K562 (cell line): ENCODE measurements around the gene KNDC1.

Experiments used
- CEBPB ChIP-seq: fragments of 450-650 bp; IDR thresholded peaks from 2 replicates; pipeline ENCODE4 v1.6.1; 2016; ENCODE audit warnings: missing genetic modification characterization, missing compliant biosample characterization
- CREB1 ChIP-seq, 2 experiments: sonication (generic) in 1 of 2; formaldehyde crosslinking in 1 of 2; IDR thresholded peaks; 2 replicates each; pipeline versions ENCODE4 v1.6.1 to v1.8.0; 2012 to 2022; ENCODE audit warnings: inconsistent platforms in 1 of 2, mild to moderate bottlenecking in 1 of 2, missing genetic modification reagents in 1 of 2, moderate library complexity in 1 of 2
- CTCF ChIP-seq, 3 experiments: IDR thresholded peaks in 2 of 3; conservative IDR thresholded peaks in 1 of 3; 2 replicates each; pipeline ENCODE4 v1.5.1; 2011 to 2012; ENCODE audit warnings: low read length in 3 of 3, mild to moderate bottlenecking in 3 of 3, control low read depth in 2 of 3, improper control_type of control experiment in 1 of 3, inconsistent platforms in 1 of 3, low read depth in 1 of 3, mixed read lengths in 1 of 3, moderate library complexity in 1 of 3; ENCODE audit not compliant: insufficient read depth in 2 of 3
- EHMT2 ChIP-seq: fragments of 450-650 bp; IDR thresholded peaks from 2 replicates; pipeline ENCODE4 v1.6.1; 2018; ENCODE audit warnings: antibody characterized with exemption
- HSF4 ChIP-seq: fragments of 250-450 bp; sonication (Bioruptor Pico); IDR thresholded peaks from 2 replicates; pipeline ENCODE4 v2.1.2; 2022; ENCODE audit warnings: mild to moderate bottlenecking, moderate library complexity, borderline replicate concordance
- IRF2 ChIP-seq: sonication (generic); formaldehyde crosslinking; IDR thresholded peaks from 2 replicates; pipeline ENCODE4 v1.8.1; 2022; ENCODE audit warnings: mild to moderate bottlenecking, missing genetic modification reagents
- JUN ChIP-seq, 2 experiments: sonication (generic) in 1 of 2; formaldehyde crosslinking in 1 of 2; IDR thresholded peaks; 2 replicates each; pipeline versions ENCODE4 v1.6.1 to v1.8.0; 2012 to 2022; ENCODE audit warnings: borderline replicate concordance in 2 of 2, mild to moderate bottlenecking in 2 of 2, improper control_type of control experiment in 1 of 2, low read depth in 1 of 2, low read length in 1 of 2, missing genetic modification reagents in 1 of 2
- MCM7 ChIP-seq, 2 experiments: fragments of 450-650 bp; IDR thresholded peaks; 2 replicates each; pipeline ENCODE4 v1.6.1; 2016 to 2018
- POLR2A ChIP-seq: fragments of 450-650 bp; conservative IDR thresholded peaks from 2 replicates; pipeline ENCODE4 v1.6.1; 2016
- RBBP5 ChIP-seq: fragments of 200-600 bp; sonication (generic); IDR thresholded peaks from 2 replicates; pipeline ENCODE4 v1.6.1; 2012; ENCODE audit warnings: borderline replicate concordance, mild to moderate bottlenecking, low read length, control low read depth, inconsistent platforms; ENCODE audit not compliant: insufficient read depth, poor library complexity, severe bottlenecking
- SPI1 ChIP-seq: IDR thresholded peaks from 2 replicates; pipeline ENCODE4 v1.6.1; 2011; ENCODE audit warnings: low read depth, low read length, control low read depth, borderline replicate concordance
- YY1 ChIP-seq, 3 experiments: IDR thresholded peaks; 2 replicates each; pipeline ENCODE4 v1.6.1; 2011; ENCODE audit warnings: low read length in 2 of 3, mild to moderate bottlenecking in 2 of 3, moderate library complexity in 2 of 3, borderline replicate concordance in 1 of 3, control low read depth in 1 of 3, low read depth in 1 of 3; ENCODE audit not compliant: insufficient read depth in 3 of 3, insufficient replicate concordance in 2 of 3, control insufficient read depth in 1 of 3, insufficient read length in 1 of 3; ENCODE audit errors: extremely low read depth in 1 of 3
- TF ChIP-seq, protein P1 (sequence below), 2 experiments: IDR thresholded peaks; 2 replicates each; pipeline ENCODE4 v1.6.1; 2011; ENCODE audit warnings: borderline replicate concordance in 1 of 2, control low read depth in 1 of 2, low read depth in 1 of 2, low read length in 1 of 2, mild to moderate bottlenecking in 1 of 2, mixed read lengths in 1 of 2, moderate library complexity in 1 of 2; ENCODE audit not compliant: insufficient read depth in 1 of 2, insufficient read length in 1 of 2, poor library complexity in 1 of 2, severe bottlenecking in 1 of 2; ENCODE audit errors: extremely low read depth in 1 of 2
- TF ChIP-seq, protein P2 (sequence below), 2 experiments: fragments of 450-650 bp; formaldehyde crosslinking in 1 of 2; IDR thresholded peaks; 2 replicates each; pipeline versions ENCODE4 v1.4.0 to v1.6.1; 2014 to 2020; ENCODE audit warnings: mild to moderate bottlenecking in 2 of 2, borderline replicate concordance in 1 of 2, low read depth in 1 of 2

DNA sequence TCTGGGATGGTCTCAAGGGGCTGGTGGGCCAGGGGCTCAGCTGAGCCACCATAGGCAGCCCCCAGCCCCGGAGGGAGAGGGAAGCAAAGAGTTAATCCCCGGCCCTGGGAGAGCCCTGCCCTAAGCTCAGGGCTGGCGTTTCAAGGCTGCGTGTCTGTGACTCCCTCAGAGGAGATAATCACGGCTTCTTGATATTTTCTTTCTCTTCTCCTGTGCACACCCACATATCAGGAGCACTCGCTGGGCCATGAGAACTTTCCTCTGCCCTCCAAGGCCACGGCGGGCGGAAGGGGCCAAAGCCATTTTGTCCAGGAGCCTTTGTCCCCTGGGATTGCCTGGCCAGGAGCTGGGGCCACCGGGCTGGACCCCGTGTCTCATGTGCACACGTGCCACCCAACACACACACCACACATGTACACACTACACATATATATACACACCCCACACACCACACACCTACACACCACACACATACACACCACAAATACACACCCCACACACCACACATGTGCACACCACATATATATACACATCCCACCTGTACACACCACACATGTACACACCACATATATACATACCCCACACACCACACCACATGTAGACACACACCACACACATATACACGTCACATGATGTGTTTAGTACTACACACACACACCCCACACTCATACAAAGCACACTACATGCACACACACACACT lies 94.6 kb downstream of the KNDC1 start:
- TF ChIP-seq, protein P1, sequence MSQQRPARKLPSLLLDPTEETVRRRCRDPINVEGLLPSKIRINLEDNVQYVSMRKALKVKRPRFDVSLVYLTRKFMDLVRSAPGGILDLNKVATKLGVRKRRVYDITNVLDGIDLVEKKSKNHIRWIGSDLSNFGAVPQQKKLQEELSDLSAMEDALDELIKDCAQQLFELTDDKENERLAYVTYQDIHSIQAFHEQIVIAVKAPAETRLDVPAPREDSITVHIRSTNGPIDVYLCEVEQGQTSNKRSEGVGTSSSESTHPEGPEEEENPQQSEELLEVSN (IDR thresholded peaks at IDR 0.05; ENCODE audit: borderline replicate concordance in 1 of 2, extremely low read depth in 1 of 2, insufficient read depth in 1 of 2, insufficient read length in 1 of 2, low read depth in 1 of 2, low read length in 1 of 2, poor library complexity in 1 of 2, severe bottlenecking in 1 of 2): no peak
- TF ChIP-seq CEBPB (no peak), SPI1 (no peak), JUN (IDR thresholded peaks at IDR 0.05; ENCODE audit: borderline replicate concordance, low read depth, low read length) (no peak), JUN (CRISPR knock-in tag; IDR thresholded peaks at IDR 0.05; ENCODE audit: borderline replicate concordance) (no peak), EHMT2 (no peak), HSF4 (no peak), POLR2A (no peak), CTCF (IDR thresholded peaks at IDR 0.05 in 2 of 3, conservative IDR thresholded peaks at IDR 0.05 in 1 of 3; ENCODE audit: insufficient read depth in 2 of 3, low read depth in 1 of 3, low read length in 3 of 3) (no peak), RBBP5 (no peak), IRF2 (CRISPR knock-in tag) (no peak), MCM7 (IDR thresholded peaks at IDR 0.05) (no peak), YY1 (IDR thresholded peaks at IDR 0.05; ENCODE audit: borderline replicate concordance in 1 of 3, control insufficient read depth in 1 of 3, extremely low read depth in 1 of 3, insufficient read depth in 3 of 3, insufficient read length in 1 of 3, insufficient replicate concordance in 2 of 3, low read depth in 1 of 3, low read length in 2 of 3) (no peak), CREB1 (IDR thresholded peaks at IDR 0.05) (no peak), CREB1 (CRISPR knock-in tag; IDR thresholded peaks at IDR 0.05) (no peak)
- TF ChIP-seq, protein P2, sequence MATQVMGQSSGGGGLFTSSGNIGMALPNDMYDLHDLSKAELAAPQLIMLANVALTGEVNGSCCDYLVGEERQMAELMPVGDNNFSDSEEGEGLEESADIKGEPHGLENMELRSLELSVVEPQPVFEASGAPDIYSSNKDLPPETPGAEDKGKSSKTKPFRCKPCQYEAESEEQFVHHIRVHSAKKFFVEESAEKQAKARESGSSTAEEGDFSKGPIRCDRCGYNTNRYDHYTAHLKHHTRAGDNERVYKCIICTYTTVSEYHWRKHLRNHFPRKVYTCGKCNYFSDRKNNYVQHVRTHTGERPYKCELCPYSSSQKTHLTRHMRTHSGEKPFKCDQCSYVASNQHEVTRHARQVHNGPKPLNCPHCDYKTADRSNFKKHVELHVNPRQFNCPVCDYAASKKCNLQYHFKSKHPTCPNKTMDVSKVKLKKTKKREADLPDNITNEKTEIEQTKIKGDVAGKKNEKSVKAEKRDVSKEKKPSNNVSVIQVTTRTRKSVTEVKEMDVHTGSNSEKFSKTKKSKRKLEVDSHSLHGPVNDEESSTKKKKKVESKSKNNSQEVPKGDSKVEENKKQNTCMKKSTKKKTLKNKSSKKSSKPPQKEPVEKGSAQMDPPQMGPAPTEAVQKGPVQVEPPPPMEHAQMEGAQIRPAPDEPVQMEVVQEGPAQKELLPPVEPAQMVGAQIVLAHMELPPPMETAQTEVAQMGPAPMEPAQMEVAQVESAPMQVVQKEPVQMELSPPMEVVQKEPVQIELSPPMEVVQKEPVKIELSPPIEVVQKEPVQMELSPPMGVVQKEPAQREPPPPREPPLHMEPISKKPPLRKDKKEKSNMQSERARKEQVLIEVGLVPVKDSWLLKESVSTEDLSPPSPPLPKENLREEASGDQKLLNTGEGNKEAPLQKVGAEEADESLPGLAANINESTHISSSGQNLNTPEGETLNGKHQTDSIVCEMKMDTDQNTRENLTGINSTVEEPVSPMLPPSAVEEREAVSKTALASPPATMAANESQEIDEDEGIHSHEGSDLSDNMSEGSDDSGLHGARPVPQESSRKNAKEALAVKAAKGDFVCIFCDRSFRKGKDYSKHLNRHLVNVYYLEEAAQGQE (IDR thresholded peaks at IDR 0.05; ENCODE audit: borderline replicate concordance): no peak
- TF ChIP-seq, protein P2 (CRISPR knock-in tag; IDR thresholded peaks at IDR 0.05; ENCODE audit: low read depth): no peak
